Effector memory CD8-positive, alpha-beta T cell (primary cell): ENCODE results near the gene NBEA.
"Not testable (repeated sequence)": the region's sequence is repeated elsewhere in the genome, so short reads cannot be mapped to it uniquely, and the experiment has no call there.

Source experiments
- ATAC-seq: fragments of 150-1000 bp; cut with Tn5 transposase; replicated peaks from 2 replicates; pipeline ENCODE4 v1.10.0; 2021; ENCODE audit warnings: mild to moderate bottlenecking, moderate library complexity
- DNase-seq, 3 experiments: peaks; one replicate each; pipeline ENCODE4 v3.0.0; 2021
- H3K27ac Mint-ChIP-seq, 2 donors: one replicate each; pipeline ENCODE4 v1.8.0; 2022; ENCODE audit warnings: mild to moderate bottlenecking in 2 of 2, mixed read lengths in 2 of 2, moderate library complexity in 2 of 2
- H3K27me3 Mint-ChIP-seq, 2 donors: one replicate each; pipeline ENCODE4 v1.8.0; 2022; ENCODE audit warnings: mixed read lengths in 2 of 2
- H3K36me3 Mint-ChIP-seq: one replicate; pipeline ENCODE4 v1.8.0; 2022; ENCODE audit warnings: mild to moderate bottlenecking, moderate library complexity, mixed read lengths; ENCODE audit not compliant: insufficient read depth
- H3K4me1 Mint-ChIP-seq, 2 donors: one replicate each; pipeline ENCODE4 v1.8.0; 2022; ENCODE audit warnings: low read depth in 2 of 2, mixed read lengths in 2 of 2
- H3K4me3 Mint-ChIP-seq, 2 donors: one replicate each; pipeline ENCODE4 v1.8.0; 2022; ENCODE audit warnings: mild to moderate bottlenecking in 2 of 2, mixed read lengths in 2 of 2, moderate library complexity in 2 of 2
- H3K9me3 Mint-ChIP-seq, 2 donors: one replicate each; pipeline ENCODE4 v1.8.0; 2022; ENCODE audit warnings: mixed read lengths in 2 of 2
- total RNA-seq, 9 experiments: gene quantifications; one replicate each; lab custom pipeline; 2026; lab: John Stamatoyannopoulos, UW

The NBEA gene, protein sequence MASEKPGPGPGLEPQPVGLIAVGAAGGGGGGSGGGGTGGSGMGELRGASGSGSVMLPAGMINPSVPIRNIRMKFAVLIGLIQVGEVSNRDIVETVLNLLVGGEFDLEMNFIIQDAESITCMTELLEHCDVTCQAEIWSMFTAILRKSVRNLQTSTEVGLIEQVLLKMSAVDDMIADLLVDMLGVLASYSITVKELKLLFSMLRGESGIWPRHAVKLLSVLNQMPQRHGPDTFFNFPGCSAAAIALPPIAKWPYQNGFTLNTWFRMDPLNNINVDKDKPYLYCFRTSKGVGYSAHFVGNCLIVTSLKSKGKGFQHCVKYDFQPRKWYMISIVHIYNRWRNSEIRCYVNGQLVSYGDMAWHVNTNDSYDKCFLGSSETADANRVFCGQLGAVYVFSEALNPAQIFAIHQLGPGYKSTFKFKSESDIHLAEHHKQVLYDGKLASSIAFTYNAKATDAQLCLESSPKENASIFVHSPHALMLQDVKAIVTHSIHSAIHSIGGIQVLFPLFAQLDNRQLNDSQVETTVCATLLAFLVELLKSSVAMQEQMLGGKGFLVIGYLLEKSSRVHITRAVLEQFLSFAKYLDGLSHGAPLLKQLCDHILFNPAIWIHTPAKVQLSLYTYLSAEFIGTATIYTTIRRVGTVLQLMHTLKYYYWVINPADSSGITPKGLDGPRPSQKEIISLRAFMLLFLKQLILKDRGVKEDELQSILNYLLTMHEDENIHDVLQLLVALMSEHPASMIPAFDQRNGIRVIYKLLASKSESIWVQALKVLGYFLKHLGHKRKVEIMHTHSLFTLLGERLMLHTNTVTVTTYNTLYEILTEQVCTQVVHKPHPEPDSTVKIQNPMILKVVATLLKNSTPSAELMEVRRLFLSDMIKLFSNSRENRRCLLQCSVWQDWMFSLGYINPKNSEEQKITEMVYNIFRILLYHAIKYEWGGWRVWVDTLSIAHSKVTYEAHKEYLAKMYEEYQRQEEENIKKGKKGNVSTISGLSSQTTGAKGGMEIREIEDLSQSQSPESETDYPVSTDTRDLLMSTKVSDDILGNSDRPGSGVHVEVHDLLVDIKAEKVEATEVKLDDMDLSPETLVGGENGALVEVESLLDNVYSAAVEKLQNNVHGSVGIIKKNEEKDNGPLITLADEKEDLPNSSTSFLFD (N-terminal part only)
- total RNA-seq, result 0.67 to 10.0 (median 2.0) reads per million in 9 experiments

DNA sequence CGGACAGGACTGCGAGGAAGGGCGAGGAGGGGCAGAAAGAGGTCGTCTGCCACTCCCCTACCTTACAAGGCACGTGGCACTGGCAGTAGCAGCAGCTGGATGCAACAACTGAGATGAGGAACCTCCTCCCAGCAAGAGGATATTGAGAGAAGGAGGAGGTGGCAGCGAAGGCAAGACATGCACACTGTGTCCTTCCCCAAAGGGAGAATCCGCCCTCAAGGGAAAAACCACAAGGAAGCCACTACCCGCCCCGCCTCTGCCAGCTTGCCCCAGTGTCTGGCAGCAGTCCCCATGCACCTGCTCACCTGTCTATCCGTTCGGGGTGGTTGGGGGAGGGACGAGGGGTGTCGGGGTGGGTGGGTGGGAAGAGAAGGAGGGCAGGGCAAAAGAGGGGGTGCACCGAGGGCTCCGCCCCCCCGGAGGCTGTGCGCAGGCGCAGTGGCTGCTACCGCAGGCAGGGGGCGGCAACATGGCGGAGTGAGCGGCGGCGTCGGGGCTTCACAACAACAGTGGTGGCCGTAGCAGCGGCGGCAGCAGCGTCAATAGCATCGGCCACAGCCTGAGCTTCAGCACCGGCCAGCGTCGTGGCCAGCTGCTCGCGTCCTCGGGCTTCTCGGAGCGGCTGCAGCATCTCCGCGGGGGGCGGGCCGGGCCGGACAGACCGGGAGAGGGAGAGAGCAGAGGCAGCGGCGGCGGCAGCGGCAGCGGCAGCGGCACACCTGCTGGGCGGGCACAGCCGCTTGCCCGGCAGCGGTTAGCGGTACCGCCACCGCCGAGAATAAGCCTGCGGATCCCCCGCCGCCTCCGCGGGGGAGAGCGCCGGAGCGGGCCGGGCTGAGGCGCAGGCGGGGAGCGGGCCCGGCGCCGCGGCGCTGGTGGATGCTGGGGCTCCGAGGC, at the start of gene NBEA:
NBEA (plus strand) TSS at position 436 of the 897 bp plus-strand sequence. CDS start 551 bp downstream, outside the sequence.
- DNase-seq (peak; percentile 4 to 35 (median 22)), ATAC-seq (peak; percentile 57)
- Mint-ChIP-seq H3K4me1 (peaks cover 6% of the 10 kb centered on the region in 2 donors), H3K36me3 (no peaks in the 10 kb centered on the region), H3K27ac (peak within 1 kb of the TSS in 1 of 2 donors; percentile 59), H3K4me3 (peak within 1 kb of the TSS; percentile 74 to 79), H3K9me3 (no peaks in the 10 kb centered on the region), H3K27me3 (peaks cover 23% of the 10 kb centered on the region in 2 donors)

DNA sequence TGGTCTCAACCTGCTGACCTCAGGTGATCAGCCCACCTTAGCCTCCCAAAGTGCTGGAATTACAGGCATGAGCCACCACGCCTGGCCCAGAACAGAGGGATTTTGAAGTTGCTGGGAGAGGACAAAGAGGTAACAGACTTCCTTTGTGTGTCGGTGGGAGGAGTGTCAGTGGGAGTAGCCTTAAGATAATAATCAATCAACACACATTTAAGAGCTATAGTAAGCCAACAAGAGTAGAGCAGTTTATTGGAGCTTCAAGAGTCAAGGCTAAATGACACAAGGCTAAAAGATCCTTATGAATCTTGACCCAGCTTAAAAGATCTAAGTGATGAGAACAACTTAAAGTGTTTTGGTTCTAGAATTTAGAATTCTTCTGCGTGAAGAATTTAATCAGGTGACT, 47.3 kb upstream of the NBEA start:
- H3K27ac Mint-ChIP-seq, result no peak overlapping the region
- no peak for DNase-seq
- H3K27me3 Mint-ChIP-seq, result no peaks in the 10 kb centered on the region
- peaks cover 0 to 7% of the 10 kb centered on the region in 2 donors for H3K9me3 Mint-ChIP-seq
- H3K36me3 Mint-ChIP-seq, result no peaks in the 10 kb centered on the region
- H3K4me1 Mint-ChIP-seq, result no peaks in the 10 kb centered on the region
- no peak overlapping the region for H3K4me3 Mint-ChIP-seq
- ATAC-seq, result no peak

DNA sequence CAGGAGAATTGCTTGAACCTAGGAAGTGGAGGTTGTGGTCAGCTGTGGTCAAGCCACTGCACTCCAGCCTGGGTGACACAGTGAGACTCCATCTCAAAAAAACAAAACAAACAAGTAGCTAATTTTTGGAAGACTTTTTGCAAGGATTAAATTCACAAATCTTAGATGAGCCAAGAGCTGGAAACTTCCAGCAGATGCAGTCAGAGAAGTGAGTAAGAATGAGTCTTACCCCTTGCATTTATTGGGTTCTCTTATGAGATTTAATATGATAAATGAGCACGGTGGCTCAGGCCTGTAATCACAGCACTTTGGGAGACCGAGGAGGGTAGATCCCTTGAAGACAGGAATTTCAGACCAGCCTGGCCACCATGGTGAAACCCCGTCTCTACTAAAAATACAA, 44.9 kb upstream of the NBEA start:
- H3K4me3 Mint-ChIP-seq, result no peak overlapping the region
- H3K36me3 Mint-ChIP-seq, result no peaks in the 10 kb centered on the region
- ATAC-seq, result no peak
- H3K27ac Mint-ChIP-seq, result no peak overlapping the region
- H3K4me1 Mint-ChIP-seq, result no peaks in the 10 kb centered on the region
- peaks cover 0 to 7% of the 10 kb centered on the region in 2 donors for H3K9me3 Mint-ChIP-seq
- no peaks in the 10 kb centered on the region for H3K27me3 Mint-ChIP-seq
- DNase-seq, result no peak

DNA sequence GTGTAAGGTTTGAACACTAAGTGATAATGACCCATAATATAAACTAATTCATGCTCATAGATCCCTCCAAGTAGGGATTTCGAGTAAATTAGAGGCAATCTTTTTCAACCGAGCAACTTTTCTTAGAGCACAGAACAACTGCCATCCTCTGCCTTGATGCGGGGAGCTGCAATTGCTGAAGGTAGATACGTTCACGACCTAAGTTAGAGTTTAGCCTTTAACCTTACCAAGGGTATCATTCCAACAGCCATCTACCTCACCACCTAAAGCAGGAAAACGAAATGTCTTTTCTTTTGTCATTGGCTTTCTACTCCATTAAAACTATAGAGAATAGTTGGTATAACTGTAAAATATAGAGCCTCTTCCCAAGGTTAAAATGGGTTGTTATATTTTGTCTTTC, 42.2 kb upstream of the NBEA start:
- Mint-ChIP-seq H3K27ac (no peak overlapping the region), H3K27me3 (no peaks in the 10 kb centered on the region), H3K9me3 (peaks cover 0 to 7% of the 10 kb centered on the region in 2 donors), H3K36me3 (no peaks in the 10 kb centered on the region), H3K4me3 (no peak overlapping the region), H3K4me1 (no peaks in the 10 kb centered on the region)
- ATAC-seq (no peak), DNase-seq (no peak)

DNA sequence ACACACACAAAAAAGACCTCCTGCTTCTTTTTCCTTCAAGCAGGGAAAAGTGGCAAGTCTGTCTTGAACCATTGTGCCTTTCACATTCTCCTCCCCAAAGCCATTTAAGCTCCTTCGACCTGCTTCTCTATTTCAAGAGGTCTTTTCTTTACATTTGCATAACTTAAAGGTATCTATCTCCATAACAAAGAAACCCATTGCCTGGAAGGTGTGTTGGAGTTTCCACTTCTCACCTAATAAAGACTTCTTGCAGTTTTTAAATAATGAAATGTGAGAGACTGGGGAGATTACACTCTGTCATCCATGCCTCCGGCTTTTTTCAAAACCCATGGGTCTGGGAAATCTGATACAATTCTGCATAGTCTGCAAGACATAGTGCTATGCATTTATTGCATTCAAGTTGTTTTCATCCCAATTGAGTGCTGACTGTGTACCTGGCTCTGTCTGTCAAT, 41.8 kb upstream of the NBEA start:
- Mint-ChIP-seq H3K9me3 (peaks cover 0 to 7% of the 10 kb centered on the region in 2 donors), H3K4me3 (no peak overlapping the region)

DNA sequence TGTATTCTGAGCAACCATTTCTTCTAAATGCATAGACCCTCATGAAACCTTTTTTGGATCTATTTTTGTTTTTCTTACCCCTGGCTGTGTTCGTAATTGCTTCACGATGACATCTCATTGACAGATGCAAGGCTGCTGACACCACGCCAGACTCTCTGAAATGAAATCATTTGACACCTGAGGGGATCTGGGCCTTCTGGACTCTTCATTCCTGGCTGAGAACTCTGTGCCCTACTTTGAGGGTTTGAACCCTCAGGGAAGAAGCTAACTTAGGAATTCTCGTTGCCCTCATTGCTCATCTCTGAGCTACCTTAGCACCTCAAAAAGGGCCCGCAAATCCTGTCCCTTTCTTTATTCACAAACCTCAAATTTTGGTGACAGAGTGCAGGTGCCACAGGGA, 40.5 kb upstream of the NBEA start:
- Mint-ChIP-seq H3K36me3 (no peaks in the 10 kb centered on the region), H3K27me3 (no peaks in the 10 kb centered on the region), H3K4me1 (no peaks in the 10 kb centered on the region), H3K9me3 (peaks cover 0 to 7% of the 10 kb centered on the region in 2 donors), H3K4me3 (no peak overlapping the region), H3K27ac (no peak overlapping the region)
- DNase-seq (no peak), ATAC-seq (no peak)

More for the DNA sequence above, 41.8 kb upstream of the NBEA start:
- Mint-ChIP-seq H3K27me3 (no peaks in the 10 kb centered on the region), H3K4me1 (no peaks in the 10 kb centered on the region), H3K27ac (no peak overlapping the region), H3K36me3 (no peaks in the 10 kb centered on the region)
- DNase-seq, result no peak
- no peak for ATAC-seq

DNA sequence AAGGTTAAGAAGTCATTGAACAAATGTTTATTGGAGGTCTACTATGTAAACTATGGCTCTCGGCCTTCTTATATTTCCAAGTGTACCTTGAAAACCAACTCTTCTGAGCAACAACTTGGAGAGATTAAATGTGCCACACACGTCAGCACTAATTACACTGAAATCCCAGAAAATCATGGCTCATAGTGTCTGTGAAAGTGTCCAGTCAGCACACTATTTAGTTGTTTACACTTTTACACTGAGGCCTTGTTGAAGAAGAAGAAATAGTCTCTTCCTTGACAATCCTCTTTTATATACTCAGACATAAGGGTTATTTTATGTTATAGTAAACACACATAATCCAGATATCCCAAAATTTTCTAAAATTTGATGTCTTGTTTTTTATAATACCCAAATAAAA, 30.9 kb upstream of the NBEA start:
- no peak for ATAC-seq

DNA sequence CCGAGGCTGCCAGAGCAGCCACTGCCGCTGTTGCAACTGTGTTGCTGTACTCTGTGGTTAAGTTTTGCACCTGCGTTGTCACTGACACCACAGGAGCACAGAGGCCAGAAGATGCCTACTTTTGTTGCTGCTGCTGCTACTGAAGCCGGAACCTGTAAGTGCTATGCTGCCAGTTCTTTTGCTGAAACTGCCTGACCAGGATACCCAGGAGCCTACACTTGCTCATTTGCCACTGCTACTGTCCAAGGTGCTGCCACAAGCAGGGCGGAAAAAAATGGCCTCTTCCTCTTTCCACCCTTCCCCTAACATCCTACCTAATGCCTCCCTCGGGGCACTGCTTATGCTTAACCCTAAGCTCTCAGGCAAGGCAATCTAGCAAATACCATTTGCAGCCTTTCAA, 29.0 kb upstream of the NBEA start:
- Mint-ChIP-seq H3K27ac (no peak overlapping the region), H3K27me3 (no peaks in the 10 kb centered on the region), H3K4me1 (no peaks in the 10 kb centered on the region), H3K4me3 (no peak overlapping the region), H3K36me3 (no peaks in the 10 kb centered on the region), H3K9me3 (peaks cover 13 to 15% of the 10 kb centered on the region in 2 donors)
- no peak for ATAC-seq
- DNase-seq, result no peak

More for the DNA sequence above, 30.9 kb upstream of the NBEA start:
- Mint-ChIP-seq H3K4me3 (no peak overlapping the region), H3K9me3 (peaks cover 19 to 23% of the 10 kb centered on the region in 2 donors), H3K27ac (no peak overlapping the region), H3K4me1 (no peaks in the 10 kb centered on the region), H3K36me3 (no peaks in the 10 kb centered on the region), H3K27me3 (no peaks in the 10 kb centered on the region)
- no peak for DNase-seq

DNA sequence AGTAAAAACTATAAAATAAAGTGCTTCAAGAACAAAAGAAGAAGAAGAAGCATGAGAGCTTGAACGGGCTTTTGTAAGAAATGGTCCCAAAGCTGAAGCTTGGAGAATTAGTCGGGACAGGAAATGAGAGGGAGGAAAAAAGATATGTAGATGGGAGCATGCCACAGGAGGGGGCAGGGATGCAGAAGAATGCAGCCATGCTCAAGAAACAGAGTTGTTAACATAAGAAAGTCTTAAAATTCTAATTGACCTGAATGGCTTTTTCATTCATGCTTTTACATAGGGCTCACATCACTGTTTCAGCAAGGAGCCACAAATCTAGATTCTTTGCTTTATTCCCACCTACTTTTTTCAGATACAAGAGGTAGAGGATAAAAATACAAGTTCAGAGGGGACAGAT, 27.7 kb upstream of the NBEA start:
- Mint-ChIP-seq H3K36me3 (no peaks in the 10 kb centered on the region), H3K4me3 (no peak overlapping the region), H3K9me3 (peaks cover 7 to 8% of the 10 kb centered on the region in 2 donors), H3K4me1 (no peaks in the 10 kb centered on the region), H3K27ac (no peak overlapping the region), H3K27me3 (no peaks in the 10 kb centered on the region)
- ATAC-seq, result no peak
- DNase-seq, result no peak

DNA sequence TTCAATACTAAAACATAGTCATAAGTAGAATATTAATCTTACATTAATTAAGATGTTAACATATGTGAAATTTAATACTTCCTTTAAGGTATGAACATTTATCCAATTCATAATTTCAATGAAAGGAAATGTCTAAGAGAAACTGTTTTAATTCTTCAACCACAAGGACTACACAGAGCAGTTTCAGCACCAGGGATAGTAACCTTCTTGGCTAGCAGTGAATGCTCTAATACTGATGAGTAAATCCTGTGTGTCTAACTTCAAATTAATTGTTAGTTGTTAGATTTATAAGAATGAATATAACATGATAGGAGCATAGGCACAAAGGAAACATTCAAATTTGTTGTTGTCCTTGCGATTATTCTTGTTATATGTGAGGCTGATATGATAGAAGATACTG, 15.6 kb upstream of the NBEA start:
- H3K4me3 Mint-ChIP-seq, result no peak overlapping the region

DNA sequence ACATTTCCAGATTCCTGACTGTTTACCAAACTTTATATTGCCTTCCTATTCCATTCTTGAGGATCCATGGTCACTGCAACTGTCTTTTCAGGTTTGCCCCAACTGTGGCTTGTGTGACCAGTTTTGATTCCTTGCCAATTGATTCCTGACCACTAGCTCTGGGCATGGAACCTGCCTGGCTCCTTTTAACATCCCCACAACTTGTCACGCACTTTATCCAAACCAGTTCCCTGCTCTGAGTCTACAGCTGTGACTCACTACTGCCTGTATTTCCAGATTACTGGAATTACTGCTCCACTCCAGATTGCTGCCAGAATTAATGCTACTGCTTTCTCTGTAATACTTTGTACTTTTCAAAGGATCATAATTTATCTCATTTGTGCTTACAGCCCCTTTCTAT, 13.4 kb upstream of the NBEA start:
- peaks cover 4 to 13% of the 10 kb centered on the region in 2 donors for H3K9me3 Mint-ChIP-seq
- not testable (repeated sequence) for DNase-seq, H3K27me3 Mint-ChIP-seq, H3K4me1 Mint-ChIP-seq, H3K27ac Mint-ChIP-seq, ATAC-seq, H3K4me3 Mint-ChIP-seq, H3K36me3 Mint-ChIP-seq

More for the DNA sequence above, 15.6 kb upstream of the NBEA start:
- Mint-ChIP-seq H3K4me1 (no peaks in the 10 kb centered on the region), H3K27ac (no peak overlapping the region), H3K36me3 (no peaks in the 10 kb centered on the region), H3K9me3 (peaks cover 7% of the 10 kb centered on the region in 2 donors), H3K27me3 (no peaks in the 10 kb centered on the region)
- no peak for ATAC-seq
- DNase-seq, result no peak

DNA sequence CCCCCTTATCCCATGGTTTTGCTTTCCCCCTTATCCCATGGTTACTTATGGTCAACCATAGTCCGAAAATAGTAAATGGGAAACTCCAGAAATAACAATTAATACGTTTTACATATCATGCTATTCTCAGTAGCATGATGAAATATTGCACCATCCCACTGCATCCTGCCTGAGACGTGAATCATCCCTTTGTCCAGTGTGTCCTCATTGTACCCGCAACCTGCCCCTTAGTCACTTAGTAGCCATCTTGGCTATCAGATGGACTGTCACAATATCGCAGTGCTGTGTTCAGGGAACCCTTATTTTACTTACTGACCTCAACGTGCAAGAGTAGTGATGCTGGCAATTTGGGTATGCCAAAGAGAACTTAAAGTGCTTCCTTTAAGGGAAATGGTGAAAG, 10.5 kb upstream of the NBEA start:
- H3K4me3 Mint-ChIP-seq, result no peak overlapping the region
- ATAC-seq (no peak), DNase-seq (no peak)
- peaks cover 4% of the 10 kb centered on the region for H3K36me3 Mint-ChIP-seq
- no peaks in the 10 kb centered on the region for H3K4me1 Mint-ChIP-seq
- no peak overlapping the region for H3K27ac Mint-ChIP-seq
- no peaks in the 10 kb centered on the region for H3K27me3 Mint-ChIP-seq
- peaks cover 4 to 13% of the 10 kb centered on the region in 2 donors for H3K9me3 Mint-ChIP-seq
